CD4-positive, alpha-beta T cell treated with Interleukin-17A for 4 hours (primary cell): ENCODE data around the gene NEGR1.

Experiments
- DNase-seq: peaks from one replicate; pipeline ENCODE4 v3.0.0-alpha.2; 2020; ENCODE audit warnings: mixed read lengths

Gene NEGR1

DNA sequence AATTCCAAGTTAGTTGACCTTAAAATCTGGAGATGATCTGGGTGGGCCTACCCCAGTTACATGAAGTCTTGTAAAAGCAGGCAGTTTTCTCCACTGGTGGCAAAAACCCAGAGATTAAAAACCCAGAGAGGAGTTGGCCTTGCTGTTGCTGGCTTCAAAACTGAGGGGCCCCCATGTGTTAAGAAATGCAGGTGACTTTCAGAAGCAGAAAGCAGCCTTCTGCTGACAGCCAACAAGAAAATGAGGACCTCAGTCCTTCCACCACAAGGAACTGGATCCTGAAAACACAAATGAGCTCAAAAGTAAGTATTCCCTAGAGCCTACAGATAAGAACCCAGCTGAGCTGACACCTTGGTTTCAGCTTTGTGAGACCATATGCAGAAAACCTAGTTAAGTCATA is 857.8 kb downstream of the NEGR1 start:
- no peak for DNase-seq

GRCh38 chr1:71422221-71422620 is 860.1 kb downstream of the NEGR1 start:
- DNase-seq: no peak

- DNase-seq: no peak
Observed at GRCh38 chr1:71417421-71417820, 864.9 kb downstream of the NEGR1 start.

- no peak for DNase-seq
Observed at GRCh38 chr1:71414179-71414578, 868.2 kb downstream of the NEGR1 start.

DNA sequence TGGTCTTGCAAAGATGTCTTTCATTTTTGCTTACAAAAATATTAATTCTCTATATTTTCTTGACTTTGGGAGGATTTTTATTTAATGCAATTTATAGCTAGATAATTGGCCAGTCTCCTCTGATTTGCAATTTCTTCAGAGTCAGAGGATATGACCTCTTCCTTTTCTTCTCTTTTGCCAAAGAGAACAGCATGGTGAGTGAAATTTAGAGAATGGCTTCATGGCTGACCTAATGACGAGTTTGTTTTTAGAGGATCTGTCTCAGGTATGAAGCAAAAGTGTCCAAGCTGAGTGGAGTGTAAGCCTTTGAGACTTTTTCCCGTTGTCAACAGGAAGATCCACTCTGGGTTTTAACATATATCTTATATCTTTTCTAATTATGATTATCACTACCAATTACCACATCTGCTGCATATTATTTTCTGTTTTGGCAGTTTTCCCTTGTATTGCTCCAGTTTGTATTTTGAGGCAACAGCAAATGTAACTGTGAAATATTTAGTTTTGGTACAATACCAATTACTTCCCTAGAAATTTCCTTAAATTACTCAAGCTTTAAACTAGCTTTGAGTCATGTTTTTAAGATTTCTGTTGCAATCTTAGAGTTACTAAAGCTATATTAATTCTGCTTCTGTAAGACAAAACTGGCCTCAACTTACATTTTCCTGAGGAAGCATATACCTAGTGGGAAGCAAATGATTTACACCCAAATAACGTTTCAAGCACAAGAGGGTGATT is 868.7 kb downstream of the NEGR1 start:
- DNase-seq: no peak

- no peak for DNase-seq
Observed at GRCh38 chr1:71400050-71400449, 882.3 kb downstream of the NEGR1 start.

GRCh38 chr1:71399594-71399993 is 882.7 kb downstream of the NEGR1 start:
- DNase-seq: no peak

DNA sequence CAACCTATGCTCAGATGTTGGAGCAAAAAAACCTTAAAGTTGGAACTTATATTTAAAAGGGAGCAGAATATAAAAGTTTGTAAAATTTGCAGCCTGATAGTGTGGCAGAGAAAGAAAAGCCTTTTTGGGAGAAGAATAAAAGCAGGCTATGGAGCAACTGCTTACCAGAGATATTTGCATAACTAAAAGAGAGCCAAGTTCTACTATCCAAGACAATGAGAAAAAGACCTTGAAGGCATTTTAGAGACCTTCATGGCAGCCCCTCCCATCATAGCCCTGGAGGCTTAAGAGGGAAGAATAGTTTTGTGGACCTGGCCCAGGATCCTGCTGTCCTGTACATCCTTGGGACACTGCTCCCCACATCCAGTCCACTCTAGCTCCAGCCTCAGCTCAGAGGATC is 889.0 kb downstream of the NEGR1 start:
- DNase-seq: no peak

DNA sequence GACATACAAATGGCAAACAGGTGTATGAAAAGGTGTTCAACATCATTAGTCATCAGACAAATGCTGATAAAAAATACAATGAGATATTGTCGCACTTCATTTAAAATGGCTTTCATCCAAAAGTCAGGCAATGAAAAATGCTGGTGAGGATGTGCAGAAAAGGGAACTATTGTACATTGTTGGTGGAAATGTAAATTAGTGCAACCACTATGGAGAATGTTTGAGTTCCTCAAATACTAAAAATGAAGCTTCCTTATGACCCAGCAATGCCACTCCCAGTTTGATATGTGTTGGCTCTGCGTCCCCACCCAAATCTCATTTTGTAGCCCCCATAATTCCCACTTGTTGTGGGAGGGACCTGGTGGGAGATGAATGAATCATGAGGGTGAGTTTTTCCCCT is 891.8 kb downstream of the NEGR1 start:
- DNase-seq: no peak

DNA sequence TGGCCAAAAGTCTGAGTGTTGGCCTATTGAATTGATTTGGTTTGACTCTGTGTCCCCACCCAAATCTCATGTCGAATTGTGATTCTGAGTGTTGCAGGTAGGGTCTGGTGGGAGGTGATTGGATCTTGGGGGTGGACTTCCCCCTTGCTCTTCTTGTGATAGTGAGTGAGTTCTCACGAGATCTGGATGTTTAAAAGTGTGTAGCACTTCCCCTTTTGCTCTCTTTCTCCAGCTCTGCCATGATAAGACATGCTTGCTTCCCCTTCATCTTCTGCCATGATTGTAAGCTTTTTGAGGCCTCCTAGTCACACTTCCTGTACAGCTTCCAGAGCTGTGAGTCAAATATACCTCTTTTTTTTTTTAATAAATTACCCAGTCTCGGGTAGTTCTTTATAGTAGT is 904.5 kb downstream of the NEGR1 start:
- no peak for DNase-seq

DNA sequence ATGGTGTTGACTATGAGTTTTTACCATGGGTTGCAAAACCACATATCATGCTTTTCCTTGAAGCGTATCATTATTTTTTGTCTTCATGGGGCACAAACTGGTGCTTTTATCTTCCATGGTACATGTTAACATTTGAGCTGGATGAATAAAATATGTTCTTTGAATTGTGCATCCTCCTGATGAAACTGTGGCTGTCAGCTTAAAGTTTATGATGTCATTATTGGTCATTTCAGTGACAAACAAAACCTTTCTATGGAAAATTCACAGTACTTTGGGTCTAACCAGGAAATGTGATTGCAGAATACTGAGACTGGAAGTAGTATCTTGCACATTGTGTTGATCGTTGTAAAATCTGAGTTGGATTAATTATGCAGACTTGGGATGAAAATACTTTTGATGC is 909.8 kb downstream of the NEGR1 start:
- DNase-seq: no peak

GRCh38 chr1:71371581-71371980 is 910.8 kb downstream of the NEGR1 start:
- DNase-seq: no peak

DNA sequence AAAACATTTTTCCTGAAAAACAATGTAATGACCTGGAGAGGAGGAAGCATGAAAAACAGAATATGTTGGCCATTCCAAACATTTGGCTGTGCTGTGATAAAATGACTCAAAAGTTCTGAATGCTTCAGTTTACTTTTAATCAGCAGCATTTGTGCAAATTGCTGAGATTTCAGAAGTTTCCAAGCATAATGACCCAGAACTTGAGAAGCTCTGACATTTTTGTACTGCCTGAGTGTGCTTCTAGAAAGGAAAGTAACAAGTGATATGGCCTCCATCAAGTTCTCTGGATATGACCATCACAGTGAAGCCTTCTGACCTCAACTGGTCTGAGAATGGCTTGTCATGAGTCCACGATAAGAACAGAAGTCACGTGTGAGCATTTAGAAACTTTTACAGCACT is 918.1 kb downstream of the NEGR1 start:
- no peak for DNase-seq

DNA sequence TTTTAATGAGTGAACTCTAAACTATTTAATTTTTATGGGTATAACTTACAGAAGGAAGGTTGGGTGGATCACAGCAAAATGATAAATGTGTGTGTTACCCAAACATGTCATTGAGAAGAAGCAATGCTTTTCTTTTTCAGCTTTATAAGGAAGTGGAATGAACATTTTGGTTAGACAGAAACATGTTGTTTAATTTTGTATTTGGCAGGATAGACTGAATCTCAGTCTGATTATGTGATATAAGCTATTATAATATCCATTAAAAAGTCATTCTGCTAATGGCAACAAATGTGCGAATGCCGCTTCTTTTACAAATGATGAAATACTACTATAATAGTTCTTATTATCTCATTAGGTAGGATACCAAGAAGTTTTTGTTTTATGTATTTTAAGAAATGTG is 919.6 kb downstream of the NEGR1 start:
- no peak for DNase-seq

- no peak for DNase-seq
Observed at GRCh38 chr1:71362076-71362475, 920.3 kb downstream of the NEGR1 start.

- no peak for DNase-seq
Observed at GRCh38 chr1:71357708-71358107, 924.6 kb downstream of the NEGR1 start.

DNA sequence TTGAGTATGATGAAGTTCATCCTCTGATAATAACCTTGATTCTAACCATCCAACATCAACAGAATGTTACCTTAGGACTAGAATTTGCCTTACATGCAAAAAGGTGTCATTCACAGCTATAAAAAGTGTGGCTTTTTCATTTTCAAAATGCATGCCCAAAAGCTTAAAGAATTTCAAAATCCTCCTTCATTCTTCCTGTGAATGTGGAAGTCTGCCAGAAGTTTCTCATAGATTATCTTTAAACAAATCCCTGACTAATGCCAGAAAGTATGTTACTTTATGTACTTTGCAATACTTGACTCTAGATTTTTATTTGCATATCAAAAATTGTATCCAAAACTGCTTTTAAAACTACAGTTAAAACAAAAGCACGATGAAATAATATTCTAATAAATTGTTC is 930.9 kb downstream of the NEGR1 start:
- no peak for DNase-seq

- no peak for DNase-seq
Observed at GRCh38 chr1:71350805-71351204, 931.5 kb downstream of the NEGR1 start.

DNA sequence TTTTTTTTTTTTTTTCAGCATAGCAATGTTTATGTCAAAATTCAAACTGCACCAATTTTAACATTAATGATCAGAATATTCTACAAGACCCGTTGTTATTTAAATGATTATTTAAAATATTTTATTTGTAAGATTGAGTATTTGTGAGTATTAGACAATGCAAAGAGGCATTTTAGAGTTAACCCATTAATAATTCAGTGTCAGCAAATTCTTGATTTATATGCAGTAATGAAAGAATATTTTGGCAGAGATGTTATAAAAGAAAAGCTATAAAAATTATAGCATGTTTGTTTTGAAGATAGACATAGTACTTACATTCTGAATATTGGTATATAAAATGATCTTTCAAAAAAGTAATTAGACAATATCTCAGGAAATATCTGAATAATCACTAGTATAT is 932.0 kb downstream of the NEGR1 start:
- no peak for DNase-seq
